VCaP (cell line): ENCODE measurements around the gene PDGFD.

Experiments
- H3K27ac ChIP-seq: fragments of 450-650 bp; 2 replicates; pipeline ENCODE4 v1.5.1; 2017
- CTCF ChIP-seq: fragments of 450-650 bp; conservative IDR thresholded peaks from 2 replicates; pipeline ENCODE4 v1.5.1; 2017; ENCODE audit warnings: mild to moderate bottlenecking, moderate library complexity

Gene PDGFD

GRCh38 chr11:104183593-104183992, 19.6 kb upstream of the PDGFD start:
- TF ChIP-seq CTCF = no peak
- no peak overlapping the region for H3K27ac ChIP-seq

DNA sequence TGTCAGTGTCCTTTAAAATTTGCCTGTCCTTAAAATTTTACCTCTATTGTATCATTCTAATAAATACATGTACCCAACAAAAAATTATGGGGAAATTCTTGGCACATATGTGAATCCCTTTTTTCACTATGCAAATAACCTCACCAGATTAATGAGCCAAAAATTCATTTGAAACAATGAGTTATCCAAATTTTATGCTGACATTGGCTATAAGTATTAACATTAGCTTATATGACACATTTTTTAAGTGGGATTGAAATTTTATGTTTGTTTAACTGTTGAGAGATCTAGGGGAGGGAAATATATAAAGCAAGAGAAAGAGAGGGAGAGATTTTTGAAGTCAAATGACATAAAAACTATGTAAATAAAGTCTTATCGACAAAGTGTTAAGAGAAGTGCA, 11.8 kb upstream of the PDGFD start:
- no peak overlapping the region for H3K27ac ChIP-seq
- TF ChIP-seq CTCF = no peak

- TF ChIP-seq CTCF = no peak
- H3K27ac ChIP-seq = no peak overlapping the region
Observed at GRCh38 chr11:104169091-104169490, 5.1 kb upstream of the PDGFD start.

- TF ChIP-seq CTCF = no peak
- no peak overlapping the region for H3K27ac ChIP-seq
Observed at GRCh38 chr11:104165014-104165413, 1.1 kb upstream of the PDGFD start.

DNA sequence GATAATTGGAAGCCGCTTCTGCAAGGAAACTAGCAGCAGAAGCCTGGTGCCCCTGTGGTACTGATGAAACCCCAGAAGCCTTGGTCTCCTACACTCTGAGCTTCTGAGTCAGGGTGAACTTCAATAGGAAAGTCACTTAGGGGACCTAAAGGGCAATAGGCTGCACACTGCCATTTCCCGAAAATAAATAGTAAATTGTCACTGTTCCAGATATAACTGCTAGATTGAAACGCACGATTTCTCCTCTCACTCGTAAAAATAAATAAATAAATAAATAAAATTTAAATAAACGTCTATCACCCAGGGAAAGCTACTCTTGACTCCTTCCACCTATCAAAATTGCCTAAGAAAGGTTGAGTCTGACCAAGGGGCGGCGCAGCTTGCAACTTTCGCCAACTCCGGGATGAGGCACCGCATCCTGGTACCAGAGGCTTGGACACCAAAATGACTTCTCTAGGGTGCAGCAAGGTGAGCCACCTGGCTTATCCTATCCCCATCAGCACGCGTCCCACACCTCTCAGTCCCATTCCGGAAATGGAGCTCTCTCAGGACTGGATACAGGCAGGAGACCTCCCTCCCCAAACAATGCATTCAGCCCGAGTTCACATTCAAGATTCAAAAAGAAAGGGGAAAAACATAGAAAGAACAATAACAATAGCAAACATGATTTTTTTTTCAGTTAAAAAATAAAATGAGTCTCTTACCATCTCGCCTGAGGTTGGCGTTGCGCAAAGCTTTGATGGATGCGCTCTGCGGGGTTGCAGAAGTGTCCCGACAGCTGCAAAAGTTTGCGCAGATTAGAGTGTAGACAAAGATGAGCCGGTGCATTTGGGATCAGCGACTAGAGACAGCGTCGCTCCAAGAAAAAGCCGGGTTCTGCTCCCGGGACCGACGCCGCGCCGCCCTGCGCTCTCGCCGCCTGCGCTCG, 583 bp downstream of the PDGFD start:
- no peak for TF ChIP-seq CTCF

GRCh38 chr11:104161751-104162450, 2.0 kb downstream of the PDGFD start:
- TF ChIP-seq CTCF = no peak
- no peak overlapping the region for H3K27ac ChIP-seq

More for the DNA sequence above, 583 bp downstream of the PDGFD start:
- H3K27ac ChIP-seq = no peak overlapping the region

DNA sequence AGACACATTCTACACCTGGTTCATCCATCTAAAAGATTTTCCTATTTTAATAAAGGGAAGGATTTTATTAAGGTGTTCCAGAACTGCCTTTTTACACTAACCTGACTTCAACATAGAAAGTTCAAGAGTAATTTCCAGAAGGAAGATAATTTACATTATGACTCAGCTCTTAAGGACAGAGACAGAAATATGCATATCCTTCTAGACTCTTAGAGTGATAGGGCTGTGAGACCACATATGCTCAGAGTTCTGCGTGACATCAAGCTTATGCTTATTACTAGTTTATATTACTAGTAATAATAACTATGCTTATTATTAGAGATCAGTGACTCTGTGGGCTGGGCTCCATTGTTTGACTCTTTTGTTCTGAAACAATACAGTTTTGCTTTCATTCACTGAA, 4.6 kb downstream of the PDGFD start:
- H3K27ac ChIP-seq = no peak overlapping the region
- no peak for TF ChIP-seq CTCF
